Sciatic nerve (tissue), 2 donors: Measurements from ENCODE around the gene ARHGAP12. TPM values are rescaled to one million over a fixed set of nuclear protein-coding genes. Genes with fewer than 3 reads are reported as not detected.
A peak's percentile ranks its signal among the peaks of the same experiment; 100 is the strongest.

Source experiments
- ATAC-seq: fragments of 200-7000 bp; cut with Tn5 transposase; one replicate; pipeline ENCODE4 v1.9.1; 2020; ENCODE audit warnings: mild to moderate bottlenecking, moderate library complexity
- DNase-seq: peaks from one replicate; pipeline ENCODE4 v3.0.0-alpha.2; 2020; ENCODE audit warnings: low spot score
- intact Hi-C: fragments of 100-400 bp; cut with DNase I; formaldehyde crosslinking; loops from one replicate; pipeline ENCODE4 v1.14.2; 2022
- total RNA-seq: library from RNA; stranded (reverse); fragmentation: NEBNext Ultra II Directional; extraction: Animal tissue kit (Norgen Biotek cat#: 25700); gene quantifications from one replicate; pipeline ENCODE4 v1.2.1, GENCODE V29; 2021
- donor health status: DM: no; HTN: no; CAD: no.
- donor health status: DM: no; HTN: no; CAD: no.

ARHGAP12 gene
- total RNA-seq, 1 donor from 2014 or later: 57.0 TPM

DNA sequence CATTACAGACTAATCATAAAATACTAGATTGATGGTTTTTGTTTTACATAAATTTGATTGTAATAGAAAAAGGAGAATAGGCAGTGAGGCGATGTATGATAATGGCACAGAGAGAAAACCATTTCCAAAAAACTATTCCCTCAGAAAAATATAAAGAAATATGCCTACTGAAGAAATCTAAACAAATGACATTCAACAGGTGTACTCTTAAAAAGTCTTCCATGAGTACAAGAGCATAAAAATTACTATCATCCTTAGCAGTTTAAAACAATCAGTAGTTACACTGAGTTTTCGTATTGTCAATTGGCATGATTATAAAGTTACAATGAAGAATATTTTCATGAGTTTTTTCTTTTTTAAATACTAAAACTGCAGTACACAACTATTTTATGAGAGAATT lies 75.0 kb downstream of the ARHGAP12 start:
- intact Hi-C loops: no loop called here
- DNase-seq: no peak
- no peak for ATAC-seq

DNA sequence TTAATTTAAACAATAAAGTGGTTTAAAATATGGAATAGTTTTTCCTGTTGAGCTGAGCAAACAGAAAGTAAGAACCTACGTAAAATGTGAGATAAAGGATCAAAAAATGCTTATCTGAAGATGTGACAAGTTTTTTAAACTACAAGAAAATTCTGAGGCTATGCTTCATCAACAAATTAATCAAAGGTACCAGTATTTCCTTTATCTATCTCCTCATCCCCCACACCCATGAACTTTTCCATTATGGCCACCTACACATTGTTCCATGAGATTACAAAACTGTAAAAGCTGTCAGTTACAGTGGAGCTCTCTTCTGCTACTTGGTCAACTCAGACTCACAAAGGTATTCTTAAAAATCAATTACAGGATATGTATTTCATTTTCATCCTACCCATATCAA lies 77.4 kb downstream of the ARHGAP12 start:
- no peak for DNase-seq
- no peak for ATAC-seq
- intact Hi-C loops: no loop called here

DNA sequence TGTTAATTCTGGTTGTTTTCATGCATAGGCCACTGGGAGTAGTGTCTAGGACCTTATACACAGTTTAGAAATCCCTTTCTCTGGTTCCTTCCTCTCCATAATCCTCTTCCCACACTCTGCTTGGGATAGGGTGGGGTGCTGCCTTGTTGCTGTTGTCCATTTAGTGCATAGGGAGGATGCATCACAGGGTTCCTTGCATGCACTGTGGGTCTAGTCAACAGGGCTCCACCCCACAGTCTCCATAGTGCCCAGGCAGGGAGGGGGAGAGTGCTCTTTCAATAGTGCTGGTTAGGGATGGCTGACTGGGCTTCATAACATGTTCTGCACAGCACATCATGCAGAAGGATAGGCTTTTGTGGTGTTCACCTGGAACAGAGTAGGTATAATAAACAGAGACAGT lies 81.1 kb downstream of the ARHGAP12 start:
- DNase-seq: no peak
- no peak for ATAC-seq
- intact Hi-C loops: no loop called here

DNA sequence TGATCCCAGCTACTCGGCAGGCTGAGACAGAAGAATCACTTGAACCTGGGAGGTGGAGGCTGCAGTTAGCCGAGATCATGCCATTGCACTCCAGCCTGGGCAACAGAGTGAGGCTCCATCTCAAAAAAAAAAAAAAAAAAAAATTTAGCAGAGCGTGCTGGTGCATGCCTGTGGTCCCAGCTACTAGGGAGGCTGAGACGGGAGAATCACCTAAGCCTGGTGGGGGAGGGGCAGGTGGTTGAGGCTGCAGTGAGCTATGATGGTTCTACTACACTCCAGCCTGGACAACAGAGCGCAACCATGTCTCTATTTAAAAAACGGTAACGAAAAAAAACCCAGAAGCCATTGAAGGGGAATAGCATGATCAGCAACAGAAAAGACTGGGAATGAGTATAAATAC lies 89.9 kb downstream of the ARHGAP12 start:
- ATAC-seq (no peak), DNase-seq (no peak)
- intact Hi-C loops: no loop called here

DNA sequence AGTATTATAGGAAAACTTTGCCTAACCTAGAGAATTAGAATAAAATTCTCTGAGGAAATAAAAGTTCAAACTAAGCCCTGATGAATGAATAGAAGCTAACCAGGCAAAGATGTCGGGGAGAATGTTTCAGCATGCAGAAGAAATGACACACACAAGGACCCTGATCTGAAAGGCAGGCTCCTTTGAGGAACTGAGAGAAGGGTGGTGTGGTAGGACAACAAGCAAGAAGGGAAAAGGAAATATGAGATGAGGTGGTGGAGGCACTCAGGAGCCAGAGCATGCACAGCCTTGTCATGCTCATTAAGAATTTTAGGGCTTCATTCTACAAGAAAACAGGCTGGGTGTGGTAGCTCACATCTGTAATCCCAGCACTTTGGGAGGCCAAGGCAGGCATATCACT lies 90.6 kb downstream of the ARHGAP12 start:
- intact Hi-C loops: no loop called here
- no peak for DNase-seq

DNA sequence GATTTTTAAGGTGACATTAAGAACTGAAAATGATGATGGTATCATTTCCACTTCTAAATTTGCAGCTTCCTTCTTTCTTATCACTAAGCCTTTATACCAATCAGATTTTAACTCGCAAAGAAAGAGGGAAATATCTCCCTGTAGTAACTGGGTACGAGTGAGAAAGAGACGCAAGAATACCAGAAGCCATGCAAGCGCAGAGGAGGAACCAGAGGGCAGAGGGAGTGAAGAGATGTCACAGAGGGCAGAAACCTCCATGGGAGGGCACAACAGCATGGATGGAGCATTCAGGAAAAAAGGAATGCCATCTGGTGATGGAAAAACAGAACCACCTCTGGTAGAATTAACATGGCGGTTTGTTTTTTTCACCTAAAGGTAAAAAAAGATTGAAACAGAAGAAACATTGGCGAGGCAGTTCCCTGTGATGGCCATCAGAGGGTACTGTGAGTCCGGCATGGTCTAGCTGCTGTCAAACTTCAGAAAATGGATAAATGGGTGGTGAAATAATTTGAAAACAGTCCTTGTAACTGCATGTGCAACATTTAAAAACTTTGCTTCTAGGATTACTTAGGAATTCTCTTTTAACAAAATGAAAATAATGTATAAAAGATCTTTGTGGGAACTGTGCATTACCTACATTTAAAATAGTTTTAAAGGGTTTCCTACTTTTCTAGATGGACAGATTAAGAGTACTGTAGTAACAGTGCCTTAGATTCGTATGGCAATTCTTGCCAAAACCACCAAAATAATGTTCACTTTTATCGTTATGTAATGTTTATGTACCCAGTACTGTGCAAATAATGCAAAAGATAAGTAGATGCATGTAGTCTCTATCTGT lies 91.8 kb downstream of the ARHGAP12 start:
- intact Hi-C loops: no loop called here
- DNase-seq (no peak), ATAC-seq (no peak)

More for the DNA sequence above, 90.6 kb downstream of the ARHGAP12 start:
- ATAC-seq: no peak

DNA sequence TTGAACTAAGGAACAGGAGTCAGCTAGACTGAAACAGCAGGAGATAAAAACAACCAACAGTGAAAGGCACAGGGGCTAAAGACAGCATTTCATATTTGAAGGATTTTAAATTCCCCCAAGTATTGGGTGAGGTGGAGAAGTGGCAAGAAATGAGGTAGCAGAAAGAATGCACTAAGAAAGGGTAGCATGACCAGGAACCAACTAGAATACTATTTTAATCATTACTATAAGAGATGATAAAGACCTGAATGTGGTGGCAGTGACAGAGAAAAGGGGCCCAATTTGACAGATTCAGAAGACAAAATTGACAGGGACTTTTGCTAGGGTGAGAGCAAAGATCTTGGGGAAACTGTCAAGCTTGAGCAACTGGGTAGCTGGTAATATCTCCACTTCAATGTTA lies 94.9 kb downstream of the ARHGAP12 start:
- intact Hi-C loops: no loop called here
- ATAC-seq: no peak

DNA sequence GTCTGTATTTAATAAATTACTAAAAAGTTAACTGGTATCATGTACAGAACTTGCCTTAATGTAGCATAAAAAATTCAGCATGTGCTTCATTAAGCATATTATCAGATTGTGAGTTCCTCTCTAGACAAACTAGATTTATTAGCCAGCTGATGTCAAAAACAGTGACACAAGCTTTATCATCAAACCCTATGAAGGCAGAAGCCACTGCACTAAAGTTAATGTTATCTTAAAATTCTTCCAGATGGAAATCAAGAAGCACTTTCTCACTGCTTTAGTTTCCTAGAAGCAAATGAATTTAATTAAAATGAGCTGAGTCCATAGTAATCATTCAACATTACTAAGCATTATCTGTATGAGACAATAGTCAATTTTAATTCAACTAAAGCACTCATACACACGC lies 96.4 kb downstream of the ARHGAP12 start:
- ATAC-seq (no peak), DNase-seq (no peak)
- intact Hi-C loops: no loop called here

More for the DNA sequence above, 94.9 kb downstream of the ARHGAP12 start:
- DNase-seq: no peak

DNA sequence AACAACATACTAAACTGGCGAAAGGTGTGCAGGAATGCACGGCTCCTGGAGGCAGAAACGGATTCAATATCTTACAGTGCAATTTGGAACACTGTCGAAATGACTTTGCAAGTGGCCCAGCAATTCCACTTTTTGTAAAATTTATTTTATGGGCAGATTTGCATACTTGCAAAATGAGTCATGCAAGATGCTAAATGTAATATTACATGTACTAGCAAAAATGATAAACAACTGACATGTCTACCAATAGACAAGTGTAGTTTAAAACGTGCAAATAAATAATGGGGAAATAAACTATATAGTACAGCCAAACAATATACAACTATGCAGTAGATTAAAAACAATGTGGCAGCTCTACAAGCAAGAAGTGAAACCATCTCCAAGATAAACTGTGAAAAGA lies 97.7 kb downstream of the ARHGAP12 start:
- ATAC-seq (no peak), DNase-seq (no peak)
- intact Hi-C loops: no loop called here

DNA sequence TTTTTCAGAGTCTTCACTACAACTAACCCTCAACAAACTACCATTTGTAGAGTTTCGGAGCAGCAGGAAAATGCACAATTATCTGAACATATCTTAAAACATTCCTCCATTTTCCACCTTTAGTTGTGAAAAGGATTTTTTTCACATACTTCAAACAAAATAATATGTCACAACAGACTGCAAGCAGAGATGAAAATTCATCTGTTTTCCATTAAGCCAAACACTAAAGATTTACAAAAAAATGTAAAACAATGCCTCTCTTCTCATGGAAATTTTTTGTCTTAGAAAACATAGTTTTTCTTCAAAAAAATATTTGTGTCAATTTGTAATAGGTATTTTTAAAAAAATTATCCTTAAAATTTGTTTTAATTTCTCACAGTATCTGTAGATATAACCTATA lies 98.9 kb downstream of the ARHGAP12 start:
- intact Hi-C loops: no loop called here
- DNase-seq: no peak

DNA sequence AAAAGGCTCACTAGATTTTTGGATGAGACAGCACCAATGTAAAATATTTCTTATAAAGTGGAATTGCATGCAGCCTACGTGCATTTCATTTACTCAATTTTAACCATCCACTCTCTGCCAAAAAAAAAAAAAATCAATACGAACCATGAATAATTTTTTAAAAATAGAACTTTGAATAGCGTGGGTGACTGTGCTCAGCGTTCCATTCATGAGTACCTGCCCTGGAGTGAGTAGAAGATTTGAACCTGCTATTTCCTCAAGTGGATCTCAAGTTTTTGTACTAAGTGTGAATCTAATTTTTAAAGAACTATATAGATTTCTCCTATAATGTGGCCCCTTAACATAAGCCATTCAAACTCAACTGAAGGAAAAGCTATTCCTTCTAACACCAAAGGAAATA lies 105.3 kb downstream of the ARHGAP12 start:
- intact Hi-C loops: no loop called here
- DNase-seq (no peak), ATAC-seq (no peak)

More for the DNA sequence above, 98.9 kb downstream of the ARHGAP12 start:
- no peak for ATAC-seq

DNA sequence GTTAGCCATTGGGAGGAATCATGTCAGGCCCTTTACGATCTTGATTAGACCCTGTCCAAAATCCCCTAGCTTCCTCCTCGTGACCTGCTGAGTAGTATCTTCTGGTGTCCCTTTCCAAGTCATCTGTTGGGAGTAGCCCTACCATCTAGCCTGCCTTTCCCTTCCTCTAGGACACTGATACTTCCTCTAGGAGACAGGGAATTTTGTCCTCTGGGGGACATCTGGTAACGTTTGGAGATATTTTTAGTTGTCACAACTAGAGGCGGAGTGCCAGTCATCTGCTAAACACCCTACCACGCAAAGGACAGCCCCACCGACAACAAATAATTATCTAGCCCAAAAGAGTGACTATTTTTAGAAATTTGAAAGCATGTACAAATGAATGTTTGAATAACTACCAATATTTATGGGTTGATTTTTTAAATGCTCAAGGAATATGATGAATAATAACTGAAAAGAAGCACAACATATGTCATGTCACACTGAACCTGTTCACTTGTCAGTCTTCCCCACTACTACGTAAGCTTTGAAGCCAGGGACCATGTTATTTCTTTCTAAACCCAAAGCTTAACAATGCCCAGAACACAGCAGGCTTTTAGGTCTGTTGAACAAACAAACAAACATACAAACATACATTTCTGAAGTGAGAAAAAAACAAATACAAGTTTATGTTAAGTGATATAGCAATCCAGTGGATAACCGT lies 105.9 kb downstream of the ARHGAP12 start:
- DNase-seq (no peak), ATAC-seq (no peak)
- intact Hi-C loops: no loop called here

DNA sequence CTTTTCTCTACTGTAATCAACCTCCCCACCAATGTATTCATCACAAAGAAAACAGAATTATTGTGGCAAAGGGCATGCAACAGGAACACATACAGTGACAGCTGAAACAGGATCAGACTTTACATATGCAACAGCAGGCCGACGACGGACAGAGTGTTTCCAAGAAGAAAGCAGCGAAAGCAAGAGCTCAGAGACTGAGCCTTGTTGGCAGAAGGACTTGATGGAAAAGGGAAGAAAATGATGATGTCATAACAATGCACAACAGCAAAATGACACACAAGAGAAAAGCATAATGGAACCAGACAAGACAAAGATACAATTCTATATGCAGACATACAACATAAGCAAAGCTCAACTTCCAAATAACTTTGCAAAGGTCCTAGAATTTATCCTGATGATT lies 106.5 kb downstream of the ARHGAP12 start:
- intact Hi-C loops: no loop called here
- DNase-seq (no peak), ATAC-seq (no peak)

DNA sequence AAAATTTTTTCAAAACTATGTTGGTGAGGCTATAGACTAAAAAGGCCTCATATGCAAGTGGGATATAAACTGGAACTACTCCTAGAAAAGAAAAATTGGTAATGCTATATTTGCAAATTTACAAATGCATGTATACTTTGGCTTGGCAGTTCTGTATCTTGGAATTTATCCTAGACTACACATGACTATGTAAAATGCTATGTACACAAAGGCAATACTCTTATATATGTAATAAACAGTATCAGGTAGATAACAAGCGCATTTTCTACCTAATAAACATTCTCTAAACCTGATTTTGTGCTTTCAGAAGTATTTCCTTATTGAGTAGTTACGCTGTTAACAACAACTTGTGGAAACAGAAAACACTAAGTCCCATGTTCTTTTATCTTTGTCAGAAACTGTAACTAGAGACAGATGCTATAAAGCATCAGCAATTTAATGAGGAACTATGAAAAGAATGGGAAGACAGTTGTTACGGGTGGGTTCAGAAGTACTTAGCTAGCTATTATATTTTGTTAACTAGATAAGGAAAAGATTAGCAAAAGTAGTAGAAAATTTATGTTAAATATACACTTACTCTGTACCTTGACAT lies 107.8 kb downstream of the ARHGAP12 start:
- intact Hi-C loops: no loop called here

DNA sequence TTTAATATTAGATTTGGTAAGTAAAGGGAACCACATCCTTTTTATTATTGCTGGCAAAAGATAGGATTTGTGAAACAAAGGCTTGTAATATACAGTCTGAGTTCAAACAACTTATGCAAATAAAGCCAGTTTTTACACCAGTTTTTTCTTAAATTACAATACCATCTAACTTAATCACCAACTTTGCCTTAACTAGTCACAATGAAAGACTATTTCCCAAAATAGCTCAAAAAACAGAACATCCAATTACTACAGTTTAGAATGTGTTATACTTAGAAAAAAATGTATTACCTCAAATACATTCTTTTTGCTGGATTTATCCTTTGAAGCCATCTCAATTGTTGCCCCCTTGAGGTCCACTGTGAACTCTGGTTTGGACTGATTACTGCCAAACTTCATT lies 108.5 kb downstream of the ARHGAP12 start:
- DNase-seq: no peak
- intact Hi-C loops: no loop called here
- ATAC-seq: no peak

More for the DNA sequence above, 107.8 kb downstream of the ARHGAP12 start:
- no peak for DNase-seq
- no peak for ATAC-seq

DNA sequence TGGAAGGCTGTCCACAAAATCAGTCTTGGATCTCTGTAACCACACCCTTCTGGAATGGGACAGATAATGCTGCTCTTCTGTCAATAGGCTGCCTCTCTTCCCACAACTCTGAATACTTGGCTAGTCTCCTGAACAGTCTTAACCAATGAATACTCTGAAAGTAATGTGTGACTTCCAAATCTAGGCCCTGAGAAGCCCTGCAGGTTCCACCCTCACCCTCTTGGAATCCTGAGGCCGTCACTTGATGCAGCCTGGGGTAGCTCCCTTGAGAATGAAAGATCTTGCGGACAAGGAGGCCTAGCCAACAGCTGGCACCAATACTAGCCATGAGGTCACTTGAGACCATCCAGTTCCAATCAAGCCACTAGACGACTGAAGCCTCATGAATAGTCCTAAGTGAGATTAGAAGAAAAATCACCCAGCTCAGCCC lies 109.2 kb downstream of the ARHGAP12 start:
- DNase-seq (no peak), ATAC-seq (peak; percentile 88)
- intact Hi-C loops: no loop called here

DNA sequence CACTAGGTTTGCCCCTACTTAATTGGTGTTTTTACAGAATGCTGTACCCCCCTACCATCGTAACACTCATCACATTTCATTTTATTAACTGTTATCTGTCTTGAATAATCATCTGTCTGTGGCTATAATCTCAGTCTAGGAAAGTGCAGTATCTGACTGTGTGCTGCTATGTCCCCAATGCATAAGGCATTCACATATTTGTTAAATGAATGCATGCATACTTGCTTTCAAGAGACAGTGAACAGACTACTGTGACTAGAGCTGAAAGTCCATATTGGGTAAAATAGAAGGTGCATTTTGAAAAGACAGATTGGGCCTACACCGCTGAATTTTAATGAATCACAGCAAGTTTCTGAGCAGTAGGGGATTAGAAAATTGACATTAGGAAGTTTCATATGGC lies 112.3 kb downstream of the ARHGAP12 start:
- DNase-seq (no peak), ATAC-seq (no peak)
- intact Hi-C loops: no loop called here

DNA sequence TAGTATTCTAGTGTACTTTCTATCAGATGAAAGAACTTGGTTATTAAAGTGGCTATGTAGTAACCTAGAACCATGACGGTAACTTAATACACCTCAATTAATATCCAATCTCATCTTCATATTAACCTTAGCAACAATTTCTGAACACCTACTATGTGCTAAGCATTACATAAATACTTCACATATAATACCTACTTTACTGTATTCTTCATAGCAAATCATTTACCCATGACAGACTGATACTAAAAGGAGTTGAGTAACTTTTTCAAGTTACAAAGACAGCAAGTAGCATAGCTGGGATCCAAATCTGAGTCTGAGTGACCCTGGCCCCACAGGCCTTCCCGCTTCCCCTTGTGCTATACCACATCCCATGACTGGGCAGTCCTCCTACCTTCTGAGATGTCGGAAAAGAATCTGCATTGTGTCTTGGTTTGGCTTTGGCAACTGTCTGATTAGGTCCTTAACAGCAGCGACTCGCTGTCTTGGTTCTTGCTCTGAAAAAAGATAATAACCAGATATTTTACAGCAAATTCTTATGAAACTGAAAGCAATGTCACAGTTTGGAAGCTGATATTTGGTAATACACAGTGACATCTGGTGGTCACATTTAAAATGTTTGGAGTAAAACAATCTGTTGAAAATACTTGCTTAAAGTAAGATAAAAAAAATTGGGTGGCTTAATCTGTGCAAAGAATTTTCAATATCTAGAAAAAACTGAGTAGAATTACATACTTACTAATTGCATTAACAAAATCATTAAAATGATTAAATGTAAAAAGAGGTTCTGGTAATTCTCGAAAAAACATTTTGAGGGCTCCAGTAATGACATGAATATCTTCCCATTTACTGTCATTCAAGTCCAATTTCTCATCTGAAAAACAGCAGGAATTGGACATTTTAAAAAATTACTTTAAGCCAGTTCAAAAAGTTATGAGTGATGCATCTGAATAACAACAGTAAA lies 120.1 kb downstream of the ARHGAP12 start:
- DNase-seq: peak; percentile 63
- ATAC-seq: peak; percentile 88
- intact Hi-C loops: loop anchor here (2.0 kb wide), 1 partner anchor 1026 kb away; no protein-coding TSS in a partner anchor

DNA sequence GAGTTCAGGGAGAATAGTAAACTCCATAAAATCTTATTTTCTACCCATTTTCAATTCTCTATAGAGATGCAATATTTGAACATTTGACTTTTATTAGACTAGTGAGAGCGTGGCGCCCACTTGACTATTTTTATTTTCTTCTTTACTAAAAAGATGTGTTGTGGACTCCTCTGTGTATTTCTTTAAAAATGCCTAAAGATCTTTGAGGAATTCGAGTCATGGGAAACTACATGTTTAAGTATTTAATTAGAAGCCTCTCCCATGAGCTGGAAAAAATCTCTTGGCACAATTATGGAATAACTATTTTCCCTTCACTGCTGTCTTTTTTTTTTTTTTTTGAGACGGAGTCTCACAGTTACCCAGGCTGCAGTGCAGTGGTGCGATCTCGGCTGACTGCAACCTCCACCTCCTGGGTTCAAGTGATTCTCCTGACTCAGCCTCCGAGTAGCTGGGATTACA lies 124.2 kb downstream of the ARHGAP12 start:
- DNase-seq: no peak
- no peak for ATAC-seq
- intact Hi-C loops: no loop called here
